H4 (cell line): ENCODE measurements around the gene CDC14A. TPM values are rescaled to one million over a fixed set of nuclear protein-coding genes. Genes with fewer than 3 reads are reported as not detected.
"Not testable (repeated sequence)": the region's sequence is repeated elsewhere in the genome, so short reads cannot be mapped to it uniquely, and the experiment has no call there.

Source experiments
- DNase-seq: peaks from one replicate; pipeline ENCODE4 v3.0.0-alpha.2; 2015; ENCODE audit warnings: low spot score
- total RNA-seq: library from RNA; depleted of rRNA; stranded (reverse); fragments of >200 nt; shearing (Covaris generic); gene quantifications from 2 replicates; pipeline ENCODE4 v1.2.3, GENCODE V29; 2014

The CDC14A gene
- total RNA-seq, 1 experiment from 2014 or later, result 2.3 TPM

GRCh38 chr1:100362821-100363466, 10.6 kb downstream of the CDC14A start:
- DNase-seq, result no peak

- no peak for DNase-seq
Measured at GRCh38 chr1:100363831-100364230, 11.5 kb downstream of the CDC14A start.

- no peak for DNase-seq
Measured at GRCh38 chr1:100364697-100365096, 12.4 kb downstream of the CDC14A start.

DNA sequence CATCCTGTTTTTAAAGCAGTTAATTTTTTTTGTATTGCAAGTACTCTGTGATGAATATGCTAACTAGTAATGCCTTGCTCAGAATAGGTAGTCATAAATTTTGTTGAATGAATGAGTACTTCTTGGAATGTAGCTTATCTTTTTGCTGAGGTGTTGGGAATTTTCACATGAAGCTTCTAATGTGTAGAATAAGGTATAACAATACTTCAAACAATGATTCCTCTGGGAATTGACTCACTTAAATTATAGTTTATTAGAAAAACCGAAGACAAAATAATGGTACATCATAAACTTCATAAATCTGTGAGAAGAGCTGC, 13.9 kb downstream of the CDC14A start:
- DNase-seq, result no peak

DNA sequence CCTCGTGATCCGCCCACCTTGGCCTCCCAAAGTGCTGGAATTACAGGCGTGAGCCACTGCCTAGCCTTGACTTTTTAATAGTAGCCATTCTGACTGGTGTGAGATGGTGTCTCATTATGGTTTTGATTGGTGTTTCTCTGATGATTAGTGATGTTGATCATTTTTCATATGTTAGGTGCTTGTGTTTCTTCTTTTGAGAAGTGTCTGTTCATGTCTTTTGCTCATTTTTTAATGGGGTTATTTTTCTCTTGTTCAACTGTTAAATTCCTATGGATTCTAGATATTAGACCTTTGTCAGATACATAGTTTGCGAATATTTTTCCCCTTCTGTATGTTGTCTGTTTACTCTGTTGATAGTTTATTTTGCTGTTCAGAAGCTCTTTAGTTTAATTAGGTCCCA, 17.0 kb downstream of the CDC14A start:
- not testable (repeated sequence) for DNase-seq

GRCh38 chr1:100373953-100374352, 21.6 kb downstream of the CDC14A start:
- DNase-seq, result not testable (repeated sequence)

DNA sequence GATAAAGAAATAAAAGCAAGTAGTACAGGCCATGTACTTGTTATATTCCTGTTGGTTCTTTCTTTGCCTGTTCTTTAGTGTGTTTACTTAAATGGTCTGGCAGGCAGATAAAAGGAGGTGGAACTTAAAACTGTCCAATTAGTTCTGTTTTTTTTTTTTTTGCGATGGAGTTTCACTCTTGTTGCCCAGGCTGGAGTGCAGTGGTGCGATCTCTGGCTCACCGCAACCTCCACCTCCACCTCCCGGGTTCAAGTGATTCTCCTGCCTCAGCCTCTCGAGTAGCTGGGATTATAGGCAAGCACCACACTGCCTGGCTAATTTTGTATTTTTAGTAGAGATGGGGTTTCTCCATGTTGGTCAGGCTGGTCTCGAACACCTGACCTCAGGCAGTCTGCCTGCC, 24.6 kb downstream of the CDC14A start:
- not testable (repeated sequence) for DNase-seq

GRCh38 chr1:100377590-100378361, 25.5 kb downstream of the CDC14A start:
- DNase-seq, result no peak

DNA sequence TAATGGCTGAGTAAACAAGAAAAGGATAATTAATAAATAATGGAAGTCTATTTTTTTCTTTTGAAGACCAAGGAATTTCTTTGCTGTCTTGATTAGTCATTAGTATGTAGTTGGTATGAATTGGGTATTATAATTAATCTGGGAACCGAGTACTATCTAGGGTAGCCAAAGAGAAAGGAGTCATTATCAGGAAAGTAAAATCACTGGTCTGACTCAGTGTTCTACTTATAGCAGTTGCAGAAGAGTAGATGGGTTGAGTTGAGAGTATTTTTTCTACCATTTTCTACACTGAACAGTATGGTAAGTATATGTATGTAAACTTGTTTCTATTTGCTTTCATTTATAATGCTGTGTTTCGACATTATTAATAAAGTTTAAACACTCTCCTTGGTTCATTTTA, 26.6 kb downstream of the CDC14A start:
- DNase-seq, result no peak

- DNase-seq, result no peak
Measured at GRCh38 chr1:100380635-100381034, 28.3 kb downstream of the CDC14A start.

DNA sequence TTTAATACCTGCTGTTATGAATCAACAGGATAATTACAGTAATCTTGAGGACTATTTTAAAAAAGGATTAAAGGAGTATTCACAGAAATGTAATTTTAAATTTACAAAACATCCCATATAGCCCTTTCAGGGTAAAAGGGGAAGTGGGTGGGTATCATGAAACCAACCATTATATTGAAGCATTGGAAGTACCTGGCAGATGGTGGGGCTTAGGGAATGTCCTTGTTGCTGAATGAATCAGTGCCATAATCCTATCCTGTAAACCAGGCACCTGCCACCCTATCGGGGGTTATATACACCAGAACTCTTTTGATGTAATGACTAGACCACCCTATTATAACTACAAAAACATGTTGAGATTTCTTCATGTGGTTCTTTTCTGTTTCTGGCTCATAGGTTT, 30.4 kb downstream of the CDC14A start:
- DNase-seq, result no peak

DNA sequence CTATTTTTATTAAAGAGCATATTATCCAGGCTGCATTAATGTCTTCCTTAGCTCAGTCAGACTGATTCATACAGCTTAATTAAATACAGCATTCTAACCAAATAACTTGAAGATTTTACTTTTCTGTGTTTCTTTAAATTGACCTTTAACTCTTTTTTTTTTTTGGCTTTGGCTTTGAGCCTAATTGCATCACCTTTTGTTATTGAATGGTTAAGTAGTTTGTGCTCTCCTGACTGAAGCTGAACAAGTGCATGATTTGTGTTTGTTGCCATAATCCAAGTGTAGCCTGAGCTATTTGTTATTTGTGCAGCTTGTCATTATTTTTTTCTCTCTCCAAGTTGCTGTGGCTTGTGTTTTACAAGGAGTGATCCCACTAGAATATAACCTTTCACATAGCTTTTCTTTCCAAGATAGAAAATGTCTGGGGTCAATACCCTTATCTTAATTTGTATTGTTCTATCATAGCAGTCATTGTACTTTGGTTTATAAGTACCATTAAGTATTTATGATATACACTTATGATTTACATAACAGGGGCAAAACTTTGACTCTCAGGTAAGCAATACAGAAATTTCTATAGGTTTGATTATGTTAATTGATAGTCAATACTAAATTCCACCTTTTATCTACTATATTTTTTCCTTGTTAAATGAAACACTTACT, 31.6 kb downstream of the CDC14A start:
- DNase-seq, result no peak

- no peak for DNase-seq
Measured at GRCh38 chr1:100387209-100387608, 34.9 kb downstream of the CDC14A start.

GRCh38 chr1:100387657-100388350, 35.5 kb downstream of the CDC14A start:
- no peak for DNase-seq

DNA sequence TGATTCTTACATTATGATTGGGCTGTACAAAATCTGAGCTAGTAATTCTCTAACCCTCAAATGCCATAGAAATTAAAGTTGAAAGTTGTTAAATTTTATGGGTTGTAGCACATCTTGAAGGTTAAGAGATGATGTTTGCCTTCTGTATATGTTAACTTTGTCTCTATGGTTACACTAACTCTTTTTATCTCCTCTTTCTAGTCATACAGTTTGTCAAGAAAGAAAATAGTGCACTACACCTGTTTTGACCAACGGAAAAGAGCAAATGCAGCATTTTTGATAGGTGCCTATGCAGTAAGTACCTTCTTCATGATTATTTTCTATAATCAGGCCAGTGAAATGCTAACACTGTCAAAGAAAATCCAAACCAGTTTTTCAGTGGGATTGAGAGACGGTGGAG, 38.2 kb downstream of the CDC14A start:
- no peak for DNase-seq

- DNase-seq, result no peak
Measured at GRCh38 chr1:100391675-100392074, 39.4 kb downstream of the CDC14A start.

GRCh38 chr1:100392756-100393155, 40.5 kb downstream of the CDC14A start:
- no peak for DNase-seq

DNA sequence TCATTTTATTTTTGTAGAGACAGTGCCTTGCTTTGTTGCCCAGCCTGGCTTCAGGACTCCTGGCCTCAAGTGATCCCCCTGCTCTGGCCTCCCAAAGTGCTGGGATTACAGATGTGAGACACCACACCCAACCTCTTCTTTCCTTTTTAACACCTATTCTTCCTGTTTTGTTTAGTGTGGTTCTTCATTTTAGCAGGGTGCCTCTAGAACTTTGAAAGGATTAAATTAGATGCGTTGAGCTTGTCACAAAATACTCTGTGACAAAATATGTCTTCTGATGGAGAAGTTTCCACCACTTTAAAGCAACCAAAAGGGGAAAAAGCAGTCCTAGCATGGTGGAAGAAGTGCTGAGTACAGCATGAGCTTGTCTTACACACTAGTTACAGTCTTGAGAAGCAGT, 42.0 kb downstream of the CDC14A start:
- DNase-seq, result no peak

DNA sequence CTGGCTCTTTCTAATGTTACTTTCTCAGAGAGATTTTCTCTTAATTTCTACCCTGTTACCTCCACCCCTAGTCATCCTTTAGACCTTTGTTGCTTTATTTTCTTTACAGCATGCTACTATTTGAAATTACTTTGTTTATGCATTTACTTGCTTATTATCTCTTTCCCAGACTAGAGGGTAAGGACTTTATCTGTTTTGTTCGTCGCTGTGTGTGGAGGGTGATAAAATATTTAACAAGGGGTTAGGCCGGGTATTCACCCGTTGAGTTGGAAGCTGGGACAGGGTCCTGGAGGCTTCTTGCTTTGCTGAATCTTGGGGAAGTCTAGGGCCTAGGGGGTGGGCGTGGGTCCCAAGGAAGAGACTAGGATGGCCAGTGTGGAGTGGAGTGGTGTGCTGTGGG, 43.6 kb downstream of the CDC14A start:
- DNase-seq, result no peak

DNA sequence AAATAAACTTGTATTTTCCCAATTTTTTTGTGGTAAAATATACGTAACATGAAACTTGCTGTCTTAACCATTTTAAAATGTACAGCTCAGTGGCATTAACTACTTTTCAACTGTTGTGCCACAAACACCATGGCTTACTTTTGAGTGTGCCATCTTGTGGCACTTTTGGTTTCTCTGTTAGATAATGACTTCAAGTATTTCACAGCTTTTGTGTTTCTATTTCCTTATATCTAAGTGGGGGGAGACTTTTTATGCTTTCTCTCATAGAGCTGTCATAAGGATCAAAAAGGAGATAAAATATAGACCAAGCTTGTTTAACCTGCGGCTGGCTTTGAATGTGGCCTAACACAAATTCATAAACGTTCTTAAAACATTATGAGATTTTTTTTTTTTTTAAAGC, 44.3 kb downstream of the CDC14A start:
- DNase-seq, result no peak

GRCh38 chr1:100397681-100398080, 45.4 kb downstream of the CDC14A start:
- no peak for DNase-seq

DNA sequence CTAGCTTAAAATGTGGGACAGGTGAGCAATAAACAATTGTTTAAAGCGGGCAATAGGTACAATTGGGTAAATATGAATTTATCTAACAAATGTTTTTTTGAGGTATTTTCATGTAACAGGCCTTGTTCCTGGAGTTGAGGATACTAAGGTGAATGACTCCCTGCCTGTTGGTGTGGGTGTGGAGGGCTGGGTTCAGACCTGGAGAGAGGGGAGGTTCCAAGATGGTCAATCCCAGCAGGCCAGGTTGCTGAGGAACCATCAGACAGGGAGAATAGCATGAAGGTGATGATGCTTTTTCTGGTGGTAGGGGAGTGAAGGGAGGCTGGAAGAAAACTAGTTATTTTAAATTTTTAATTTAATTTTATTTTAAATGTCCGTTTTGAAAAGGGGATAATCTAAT, 46.3 kb downstream of the CDC14A start:
- no peak for DNase-seq

- no peak for DNase-seq
Measured at GRCh38 chr1:100400404-100400803, 48.1 kb downstream of the CDC14A start.
